ENCODE data around the gene LOXL4. TPM values are rescaled to one million over a fixed set of nuclear protein-coding genes. Genes with fewer than 3 reads are reported as not detected.

Gene LOXL4
- total RNA-seq, 1 experiment from 2014 or later: 3.7 TPM

DNA sequence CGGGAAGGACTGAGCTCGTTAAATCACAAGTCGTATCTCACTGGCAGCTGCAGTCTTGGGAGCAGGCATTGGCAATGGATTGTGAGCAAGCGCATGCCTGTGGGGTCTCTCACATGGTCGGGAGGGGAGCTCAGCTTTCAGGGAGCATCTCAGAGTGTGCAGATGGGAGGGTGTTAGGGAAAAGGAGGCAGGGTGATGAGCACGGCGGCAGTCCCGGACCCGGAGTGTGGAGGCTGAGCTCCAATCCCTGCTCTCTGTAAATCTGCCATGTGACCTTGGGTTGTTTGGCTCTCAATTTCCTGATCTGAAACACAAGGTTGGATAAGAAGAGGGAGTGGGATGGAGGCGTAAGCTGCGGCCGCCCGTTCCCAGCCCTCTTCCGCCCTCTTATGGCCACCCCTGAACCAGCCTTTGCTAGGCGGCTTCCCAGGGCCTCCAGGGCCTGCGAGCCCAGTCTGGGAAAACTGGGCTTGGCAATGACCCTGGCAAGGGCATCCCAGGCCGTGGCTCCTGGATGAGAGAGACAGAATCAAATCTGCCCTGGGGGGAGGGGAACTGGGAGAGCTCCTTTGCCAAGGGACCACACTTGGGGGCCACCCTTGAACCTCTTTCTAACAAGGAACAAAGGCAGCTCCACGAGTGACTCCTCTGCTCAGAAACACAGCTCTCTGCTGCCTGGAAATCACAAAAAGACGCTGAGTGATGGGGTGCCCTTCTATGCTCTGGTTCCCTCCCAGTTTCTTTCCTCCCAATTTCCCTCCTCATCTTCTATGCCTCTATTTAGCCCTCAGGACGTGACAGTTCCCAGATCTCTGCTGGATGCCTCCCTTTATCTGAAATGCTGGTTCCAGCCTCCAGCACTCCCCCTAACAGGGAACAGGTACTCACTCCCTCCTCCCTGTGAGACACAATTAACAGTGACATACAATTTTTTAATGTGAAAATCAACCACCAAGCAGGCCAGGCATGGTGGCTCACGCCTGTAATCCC lies 41.7 kb upstream of the LOXL4 start:
- H3K4me3 Mint-ChIP-seq (ENCODE audit: unreplicated experiment): peak overlapping the region; percentile 57
- ChIA-PET POLR2A (interaction anchor here (0.6 kb wide), 1 partner anchor 38 kb away, joined by 3 read pairs; no protein-coding TSS in a partner anchor), CTCF (interaction anchor here (0.6 to 3.1 kb wide), 15 partner anchors 10 to 1103 kb away, joined by 3 to 56 read pairs (median 4); partner anchors contain the start of genes LOXL4 and R3HCC1L)
- no peaks in the 10 kb centered on the region for H3K27me3 ChIP-seq (replicated peaks; ENCODE audit: control insufficient read depth, insufficient read depth, low read length)
- BruUV-seq (replicated peaks): no TSS peak
- TF ChIP-seq, protein P1, sequence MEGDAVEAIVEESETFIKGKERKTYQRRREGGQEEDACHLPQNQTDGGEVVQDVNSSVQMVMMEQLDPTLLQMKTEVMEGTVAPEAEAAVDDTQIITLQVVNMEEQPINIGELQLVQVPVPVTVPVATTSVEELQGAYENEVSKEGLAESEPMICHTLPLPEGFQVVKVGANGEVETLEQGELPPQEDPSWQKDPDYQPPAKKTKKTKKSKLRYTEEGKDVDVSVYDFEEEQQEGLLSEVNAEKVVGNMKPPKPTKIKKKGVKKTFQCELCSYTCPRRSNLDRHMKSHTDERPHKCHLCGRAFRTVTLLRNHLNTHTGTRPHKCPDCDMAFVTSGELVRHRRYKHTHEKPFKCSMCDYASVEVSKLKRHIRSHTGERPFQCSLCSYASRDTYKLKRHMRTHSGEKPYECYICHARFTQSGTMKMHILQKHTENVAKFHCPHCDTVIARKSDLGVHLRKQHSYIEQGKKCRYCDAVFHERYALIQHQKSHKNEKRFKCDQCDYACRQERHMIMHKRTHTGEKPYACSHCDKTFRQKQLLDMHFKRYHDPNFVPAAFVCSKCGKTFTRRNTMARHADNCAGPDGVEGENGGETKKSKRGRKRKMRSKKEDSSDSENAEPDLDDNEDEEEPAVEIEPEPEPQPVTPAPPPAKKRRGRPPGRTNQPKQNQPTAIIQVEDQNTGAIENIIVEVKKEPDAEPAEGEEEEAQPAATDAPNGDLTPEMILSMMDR (IDR thresholded peaks at IDR 0.05; ENCODE audit: insufficient read depth in 1 of 2, low read depth in 1 of 2, low read length in 1 of 2, severe bottlenecking in 1 of 2, unreplicated experiment in 1 of 2): peak; percentile 84 to 95
- peaks cover 4% of the 10 kb centered on the region; the same call in 1 of the 2 replicates for H3K4me1 ChIP-seq
- H3K9me3 ChIP-seq: no peaks in the 10 kb centered on the region
- H3K27me3 Mint-ChIP-seq (ENCODE audit: insufficient read depth, unreplicated experiment): peaks cover 8% of the 10 kb centered on the region
- no peaks in the 10 kb centered on the region for H3K36me3 ChIP-seq (ENCODE audit: control insufficient read depth, insufficient read depth, low read length)
- peak; percentile 72 to 80 for DNase-seq
- H3K27ac Mint-ChIP-seq (ENCODE audit: unreplicated experiment): peak overlapping the region; percentile 62
- peak overlapping the region; percentile 3; the same call in 1 of the 2 replicates for H3K4me3 ChIP-seq (ENCODE audit: low read depth, low read length)
- no peaks in the 10 kb centered on the region for H3K36me3 Mint-ChIP-seq (ENCODE audit: insufficient read depth, unreplicated experiment)
- no peaks in the 10 kb centered on the region for H3K9me3 Mint-ChIP-seq (ENCODE audit: unreplicated experiment)
- H3K4me1 Mint-ChIP-seq (ENCODE audit: low read depth, unreplicated experiment): no peaks in the 10 kb centered on the region
- intact Hi-C loops (cut with micrococcal nuclease; ENCODE audit: unreplicated experiment): loop anchor here (1.0 to 2.0 kb wide), 5 partner anchors 39 to 395 kb away; no protein-coding TSS in a partner anchor

DNA sequence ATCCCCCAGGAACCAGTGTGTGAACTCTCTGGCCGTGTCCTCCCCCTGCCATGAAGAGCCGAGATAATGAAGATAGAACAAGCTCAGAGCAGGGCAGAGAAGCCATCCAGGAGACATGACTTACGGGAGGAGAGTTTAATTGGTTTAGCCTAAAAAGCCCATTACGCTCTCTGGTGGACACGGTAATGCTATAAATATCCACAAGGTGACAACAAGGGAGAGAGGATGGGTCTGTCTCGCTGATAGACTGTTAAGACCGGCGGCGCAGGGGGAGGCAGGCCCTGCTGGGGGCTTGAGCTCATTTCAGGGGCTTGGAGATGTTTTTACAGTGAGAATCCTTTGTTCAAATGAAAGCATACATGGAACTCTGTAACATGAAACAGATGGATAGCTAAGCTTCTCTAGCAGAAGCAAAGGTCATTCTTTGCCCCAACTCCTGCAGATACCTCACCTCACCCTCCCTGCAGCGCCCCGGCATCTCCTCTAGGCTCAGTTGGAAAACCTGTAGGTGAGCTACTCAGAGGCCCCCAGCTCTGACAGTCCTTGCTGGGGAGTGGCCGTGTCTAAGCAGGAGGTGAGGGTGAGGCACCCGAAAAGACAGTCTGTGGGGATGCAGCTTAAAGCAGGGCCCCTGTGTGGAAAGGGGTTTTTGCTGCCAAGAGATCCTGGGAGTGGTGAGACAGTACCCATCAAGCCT lies 40.8 kb upstream of the LOXL4 start:
- Mint-ChIP-seq H3K27ac (ENCODE audit: unreplicated experiment) (peak overlapping the region; percentile 62), H3K36me3 (ENCODE audit: insufficient read depth, unreplicated experiment) (no peaks in the 10 kb centered on the region), H3K4me3 (ENCODE audit: unreplicated experiment) (peak overlapping the region; percentile 57), H3K27me3 (ENCODE audit: insufficient read depth, unreplicated experiment) (peaks cover 9% of the 10 kb centered on the region), H3K4me1 (ENCODE audit: low read depth, unreplicated experiment) (no peaks in the 10 kb centered on the region), H3K9me3 (ENCODE audit: unreplicated experiment) (no peaks in the 10 kb centered on the region)
- no peaks in the 10 kb centered on the region for H3K36me3 ChIP-seq (ENCODE audit: control insufficient read depth, insufficient read depth, low read length)
- POLR2A ChIA-PET: interaction anchor here (0.6 kb wide), 1 partner anchor 37 kb away, joined by 3 read pairs; no protein-coding TSS in a partner anchor
- intact Hi-C loops (cut with micrococcal nuclease; ENCODE audit: unreplicated experiment): loop anchor here (1.0 to 2.0 kb wide), 5 partner anchors 38 to 395 kb away; no protein-coding TSS in a partner anchor
- no TSS peak for BruUV-seq (replicated peaks)
- H3K4me1 ChIP-seq: peaks cover 4% of the 10 kb centered on the region; the same call in 1 of the 2 replicates
- H3K27me3 ChIP-seq (replicated peaks; ENCODE audit: control insufficient read depth, insufficient read depth, low read length): no peaks in the 10 kb centered on the region
- 0 out of 2 replicates have a peak overlapping the region, but pooled peaks have one; percentile 3 for H3K4me3 ChIP-seq (ENCODE audit: low read depth, low read length)
- H3K9me3 ChIP-seq: no peaks in the 10 kb centered on the region
- no peak for DNase-seq
- CTCF ChIA-PET: interaction anchor here (0.5 to 3.1 kb wide), 13 partner anchors 9 to 883 kb away, joined by 3 to 56 read pairs (median 4); partner anchors contain the start of genes LOXL4 and R3HCC1L
- TF ChIP-seq, protein P1 (IDR thresholded peaks at IDR 0.05; ENCODE audit: insufficient read depth in 1 of 2, low read depth in 1 of 2, low read length in 1 of 2, severe bottlenecking in 1 of 2, unreplicated experiment in 1 of 2): no peak
